Endothelial cell of umbilical vein (primary cell): Measurements from ENCODE around the gene PANK3. TPM values are rescaled to one million over a fixed set of nuclear protein-coding genes. Genes with fewer than 3 reads are reported as not detected.

Experiments
- BruUV-seq: library from RNA; stranded (reverse); fragments of 400-500 nt; replicated peaks from 2 replicates; lab custom pipeline; 2021; lab: Mats Ljungman, UMichigan
- CTCF ChIA-PET: fragments of 300-600, 350-600 bp; sonication (Branson Sonifier 250); formaldehyde crosslinking; loops from one replicate; lab custom pipeline; 2021; ENCODE audit warnings: antibody characterized with exemption, inconsistent platforms; lab: Charles Lee
- POLR2A ChIA-PET: fragments of 300-600, 350-600 bp; sonication (Branson Sonifier 250); formaldehyde crosslinking; loops from one replicate; lab custom pipeline; 2021; ENCODE audit warnings: antibody characterized with exemption, inconsistent platforms; lab: Charles Lee
- DNase-seq: peaks from one replicate; pipeline ENCODE4 v3.0.0-alpha.2; 2011; ENCODE audit warnings: low read depth, low spot score
- FAIRE-seq: peaks from 2 replicates; lab custom pipeline; 2011; peaks lifted over from hg19 to GRCh38; lab: Jason Lieb, UNC
- H2AFZ ChIP-seq: 2 replicates; pipeline ENCODE4 v1.6.0; 2012; ENCODE audit warnings: low read depth, low read length, control low read depth, inconsistent platforms
- H3K27ac ChIP-seq: 2 replicates; pipeline ENCODE4 v1.5.1; 2011; ENCODE audit warnings: low read depth, mild to moderate bottlenecking, control low read depth, low read length, moderate library complexity; ENCODE audit not compliant: insufficient read depth
- H3K27me3 ChIP-seq, 2 experiments: 2 replicates each; pipeline versions ENCODE4 v1.6.0 to v1.6.1; 2011; ENCODE audit warnings: low read length in 2 of 2, mixed read lengths in 1 of 2; ENCODE audit not compliant: control insufficient read depth in 2 of 2, insufficient read depth in 2 of 2
- H3K36me3 ChIP-seq, 2 experiments: 2 replicates in 1 of 2; 3 replicates in 1 of 2; pipeline ENCODE4 v1.5.1; 2011; ENCODE audit warnings: low read length in 2 of 2, mild to moderate bottlenecking in 1 of 2, moderate library complexity in 1 of 2; ENCODE audit not compliant: control insufficient read depth in 2 of 2, insufficient read depth in 2 of 2; ENCODE audit errors: extremely low read depth in 1 of 2
- H3K4me1 ChIP-seq: 3 replicates; pipeline ENCODE4 v1.5.1; 2011; ENCODE audit warnings: mild to moderate bottlenecking, low read length; ENCODE audit not compliant: control insufficient read depth, insufficient read depth; ENCODE audit errors: extremely low read depth
- H3K4me2 ChIP-seq: 2 replicates; pipeline ENCODE4 v1.6.1; 2011; ENCODE audit warnings: low read length, control low read depth, mixed read lengths; ENCODE audit not compliant: insufficient read depth
- H3K4me3 ChIP-seq, 3 experiments: fragments of 200-600 bp in 1 of 3; sonication (generic), shearing (Covaris generic) in 1 of 3; replicated peaks in 1 of 3; 2 replicates each; pipeline ENCODE4 v1.5.1; 2011 to 2016; ENCODE audit warnings: control low read depth in 3 of 3, low read length in 3 of 3, mild to moderate bottlenecking in 2 of 3, inconsistent platforms in 1 of 3, low read depth in 1 of 3, moderate library complexity in 1 of 3; ENCODE audit not compliant: insufficient read depth in 1 of 3
- H3K79me2 ChIP-seq: 2 replicates; pipeline ENCODE4 v1.6.0; 2012; ENCODE audit warnings: low read length, inconsistent platforms; ENCODE audit not compliant: control insufficient read depth, insufficient read depth
- H3K9ac ChIP-seq: replicated peaks from 2 replicates; pipeline ENCODE3; 2011; ENCODE audit warnings: low read length, control low read depth; ENCODE audit not compliant: insufficient read depth; ENCODE audit errors: extremely low read depth
- H3K9me1 ChIP-seq: replicated peaks from 3 replicates; pipeline ENCODE4 v1.6.0; 2011; ENCODE audit warnings: mild to moderate bottlenecking, low read length; ENCODE audit not compliant: control insufficient read depth, insufficient read depth; ENCODE audit errors: extremely low read depth
- H3K9me3 ChIP-seq: replicated peaks from 2 replicates; pipeline ENCODE4 v1.5.1; 2012; ENCODE audit warnings: low read length, inconsistent platforms; ENCODE audit not compliant: control insufficient read depth, insufficient read depth
- H4K20me1 ChIP-seq: replicated peaks from 2 replicates; pipeline ENCODE3; 2011; ENCODE audit warnings: mild to moderate bottlenecking, low read length; ENCODE audit not compliant: control insufficient read depth, insufficient read depth; ENCODE audit errors: extremely low read depth
- EZH2 ChIP-seq: IDR thresholded peaks from 2 replicates; pipeline ENCODE4 v1.6.1; 2012; ENCODE audit warnings: borderline replicate concordance, low read depth, mild to moderate bottlenecking, moderate library complexity, low read length, inconsistent platforms; ENCODE audit not compliant: severe bottlenecking
- FOS ChIP-seq: IDR thresholded peaks from 2 replicates; pipeline ENCODE4 v1.6.1; 2011; ENCODE audit warnings: mild to moderate bottlenecking, low read length, moderate library complexity, borderline replicate concordance; ENCODE audit not compliant: insufficient read depth
- GATA2 ChIP-seq: IDR thresholded peaks from 2 replicates; pipeline ENCODE4 v1.7.0; 2011; ENCODE audit warnings: low read depth, mild to moderate bottlenecking, moderate library complexity, mixed read lengths, low read length; ENCODE audit not compliant: insufficient read length, insufficient read depth
- JUN ChIP-seq: IDR thresholded peaks from 2 replicates; pipeline ENCODE4 v1.6.1; 2011; ENCODE audit warnings: borderline replicate concordance, low read depth; ENCODE audit not compliant: insufficient read length, insufficient read depth
- MYC ChIP-seq: IDR thresholded peaks from one replicate; pipeline ENCODE4 v1.6.1; 2011; ENCODE audit warnings: mild to moderate bottlenecking, low read depth, low read length
- POLR2A ChIP-seq: IDR thresholded peaks from 2 replicates; pipeline ENCODE4 v1.6.1; 2012; ENCODE audit warnings: low read depth, mild to moderate bottlenecking, control low read depth, low read length
- POLR2AphosphoS5 ChIP-seq: IDR thresholded peaks from 2 replicates; pipeline ENCODE4 v1.6.1; 2012; ENCODE audit warnings: low read depth, mild to moderate bottlenecking, control low read depth, low read length, moderate library complexity; ENCODE audit not compliant: insufficient read depth
- dilution Hi-C: fragments of 300-500 bp; cut with MboI; formaldehyde crosslinking; loops from one replicate; pipeline ENCODE4 v1.15.0; 2019; ENCODE audit warnings: low sequenced_read_pairs; ENCODE audit not compliant: extremely low pct_ligation_motif_present
- intact Hi-C: fragments of 100-400 bp; cut with micrococcal nuclease; formaldehyde crosslinking; loops from one replicate; pipeline ENCODE4 v1.10.0; 2022
- polyA plus RNA-seq, 4 experiments: library from polyadenylated mRNA; depleted of rRNA in 3 of 4; stranded (reverse) in 3 of 4; unstranded in 1 of 4; fragments of >200 nt; gene quantifications; 2 replicates each; pipeline versions ENCODE4 v1.2.1 to v1.2.3, GENCODE V29; 2011 to 2012; ENCODE audit warnings: missing spikeins in 1 of 4
- total RNA-seq: library from RNA; stranded (reverse); gene quantifications from 2 replicates; pipeline ENCODE4 v1.2.3, GENCODE V29; 2021
- TF ChIP-seq, protein P1 (sequence below), 2 donors: IDR thresholded peaks; 1 replicate in 1 of 2; 2 replicates in 1 of 2; pipeline ENCODE4 v1.5.1; 2011; ENCODE audit warnings: low read length in 2 of 2, mild to moderate bottlenecking in 2 of 2, moderate library complexity in 2 of 2, control low read depth in 1 of 2, inconsistent platforms in 1 of 2, low read depth in 1 of 2; ENCODE audit not compliant: insufficient read depth in 1 of 2; ENCODE audit errors: extremely low read depth in 1 of 2
- TF ChIP-seq, protein P2 (sequence below): IDR thresholded peaks from 2 replicates; pipeline ENCODE4 v1.6.1; 2011; ENCODE audit not compliant: insufficient read depth, insufficient read length

The PANK3 gene
- total and polyA plus RNA-seq, 2 donors (not counting 3 experiments of a cell fraction or from before 2014, with no cell fraction given), result 8.1 to 78.8 TPM

DNA sequence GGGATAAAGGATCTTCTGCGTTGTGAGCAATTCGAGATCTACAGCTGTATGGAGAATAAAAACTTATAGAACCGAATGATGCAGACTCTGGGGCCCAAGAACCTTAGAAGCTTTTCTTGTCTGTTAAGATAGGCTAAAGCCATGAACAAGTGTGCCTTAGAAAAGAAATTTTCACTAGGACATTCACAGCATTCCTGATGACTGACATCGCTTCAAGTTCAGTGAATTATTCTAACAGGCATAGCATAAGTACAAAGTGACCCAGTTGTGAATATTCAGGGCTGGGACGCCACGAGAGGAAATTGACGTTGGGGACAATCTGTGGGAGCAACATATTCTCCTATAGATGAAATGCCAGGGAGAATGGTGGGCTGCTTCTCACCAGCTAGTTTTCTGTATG lies 32.0 kb upstream of the PANK3 start:
- FAIRE-seq (no peak), DNase-seq (no peak)
- H2AFZ ChIP-seq, result no peak overlapping the region
- intact Hi-C loops, result no loop called here
- no peaks in the 10 kb centered on the region for H3K9me3 ChIP-seq
- dilution Hi-C loops, result no loop called here
- H4K20me1 ChIP-seq, result no peaks in the 10 kb centered on the region
- ChIA-PET CTCF (interaction anchor here (1.4 kb wide), 1 partner anchor 23 kb away, joined by 4 read pairs; no protein-coding TSS in a partner anchor), POLR2A (no interaction called here)
- no peaks in the 10 kb centered on the region for H3K36me3 ChIP-seq
- H3K4me2 ChIP-seq, result no peak overlapping the region
- no peaks in the 10 kb centered on the region for H3K79me2 ChIP-seq
- TF ChIP-seq FOS (no peak), GATA2 (no peak), MYC (no peak), POLR2A (no peak), JUN (no peak), EZH2 (no peak), POLR2AphosphoS5 (no peak)
- TF ChIP-seq, protein P1, sequence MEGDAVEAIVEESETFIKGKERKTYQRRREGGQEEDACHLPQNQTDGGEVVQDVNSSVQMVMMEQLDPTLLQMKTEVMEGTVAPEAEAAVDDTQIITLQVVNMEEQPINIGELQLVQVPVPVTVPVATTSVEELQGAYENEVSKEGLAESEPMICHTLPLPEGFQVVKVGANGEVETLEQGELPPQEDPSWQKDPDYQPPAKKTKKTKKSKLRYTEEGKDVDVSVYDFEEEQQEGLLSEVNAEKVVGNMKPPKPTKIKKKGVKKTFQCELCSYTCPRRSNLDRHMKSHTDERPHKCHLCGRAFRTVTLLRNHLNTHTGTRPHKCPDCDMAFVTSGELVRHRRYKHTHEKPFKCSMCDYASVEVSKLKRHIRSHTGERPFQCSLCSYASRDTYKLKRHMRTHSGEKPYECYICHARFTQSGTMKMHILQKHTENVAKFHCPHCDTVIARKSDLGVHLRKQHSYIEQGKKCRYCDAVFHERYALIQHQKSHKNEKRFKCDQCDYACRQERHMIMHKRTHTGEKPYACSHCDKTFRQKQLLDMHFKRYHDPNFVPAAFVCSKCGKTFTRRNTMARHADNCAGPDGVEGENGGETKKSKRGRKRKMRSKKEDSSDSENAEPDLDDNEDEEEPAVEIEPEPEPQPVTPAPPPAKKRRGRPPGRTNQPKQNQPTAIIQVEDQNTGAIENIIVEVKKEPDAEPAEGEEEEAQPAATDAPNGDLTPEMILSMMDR (IDR thresholded peaks at IDR 0.05; ENCODE audit: extremely low read depth in 1 of 2, insufficient read depth in 1 of 2, low read depth in 1 of 2, low read length in 2 of 2), result no peak
- TF ChIP-seq, protein P2, sequence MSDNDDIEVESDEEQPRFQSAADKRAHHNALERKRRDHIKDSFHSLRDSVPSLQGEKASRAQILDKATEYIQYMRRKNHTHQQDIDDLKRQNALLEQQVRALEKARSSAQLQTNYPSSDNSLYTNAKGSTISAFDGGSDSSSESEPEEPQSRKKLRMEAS, result no peak
- no peaks in the 10 kb centered on the region for H3K9me1 ChIP-seq
- H3K9ac ChIP-seq, result no peak overlapping the region
- H3K4me3 ChIP-seq, result no peak overlapping the region
- H3K27ac ChIP-seq, result no peak overlapping the region
- H3K4me1 ChIP-seq, result no peaks in the 10 kb centered on the region
- no TSS peak for BruUV-seq
- H3K27me3 ChIP-seq, result no peaks in the 10 kb centered on the region
